Endothelial cell of umbilical vein (primary cell): Measurements from ENCODE around the gene DCAF7. TPM values are rescaled to one million over a fixed set of nuclear protein-coding genes. Genes with fewer than 3 reads are reported as not detected.

Experiments used
- BruUV-seq: library from RNA; stranded (reverse); fragments of 400-500 nt; replicated peaks from 2 replicates; lab custom pipeline; 2021; lab: Mats Ljungman, UMichigan
- CTCF ChIA-PET: fragments of 300-600, 350-600 bp; sonication (Branson Sonifier 250); formaldehyde crosslinking; loops from one replicate; lab custom pipeline; 2021; ENCODE audit warnings: antibody characterized with exemption, inconsistent platforms; lab: Charles Lee
- POLR2A ChIA-PET: fragments of 300-600, 350-600 bp; sonication (Branson Sonifier 250); formaldehyde crosslinking; loops from one replicate; lab custom pipeline; 2021; ENCODE audit warnings: antibody characterized with exemption, inconsistent platforms; lab: Charles Lee
- DNase-seq: peaks from one replicate; pipeline ENCODE4 v3.0.0-alpha.2; 2011; ENCODE audit warnings: low read depth, low spot score
- FAIRE-seq: peaks from 2 replicates; lab custom pipeline; 2011; peaks lifted over from hg19 to GRCh38; lab: Jason Lieb, UNC
- H2AFZ ChIP-seq: 2 replicates; pipeline ENCODE4 v1.6.0; 2012; ENCODE audit warnings: low read depth, low read length, control low read depth, inconsistent platforms
- H3K27ac ChIP-seq: 2 replicates; pipeline ENCODE4 v1.5.1; 2011; ENCODE audit warnings: low read depth, mild to moderate bottlenecking, control low read depth, low read length, moderate library complexity; ENCODE audit not compliant: insufficient read depth
- H3K27me3 ChIP-seq, 2 experiments: 2 replicates each; pipeline versions ENCODE4 v1.6.0 to v1.6.1; 2011; ENCODE audit warnings: low read length in 2 of 2, mixed read lengths in 1 of 2; ENCODE audit not compliant: control insufficient read depth in 2 of 2, insufficient read depth in 2 of 2
- H3K36me3 ChIP-seq, 2 experiments: 2 replicates in 1 of 2; 3 replicates in 1 of 2; pipeline ENCODE4 v1.5.1; 2011; ENCODE audit warnings: low read length in 2 of 2, mild to moderate bottlenecking in 1 of 2, moderate library complexity in 1 of 2; ENCODE audit not compliant: control insufficient read depth in 2 of 2, insufficient read depth in 2 of 2; ENCODE audit errors: extremely low read depth in 1 of 2
- H3K4me1 ChIP-seq: 3 replicates; pipeline ENCODE4 v1.5.1; 2011; ENCODE audit warnings: mild to moderate bottlenecking, low read length; ENCODE audit not compliant: control insufficient read depth, insufficient read depth; ENCODE audit errors: extremely low read depth
- H3K4me2 ChIP-seq: 2 replicates; pipeline ENCODE4 v1.6.1; 2011; ENCODE audit warnings: low read length, control low read depth, mixed read lengths; ENCODE audit not compliant: insufficient read depth
- H3K4me3 ChIP-seq, 3 experiments: fragments of 200-600 bp in 1 of 3; sonication (generic), shearing (Covaris generic) in 1 of 3; replicated peaks in 1 of 3; 2 replicates each; pipeline ENCODE4 v1.5.1; 2011 to 2016; ENCODE audit warnings: control low read depth in 3 of 3, low read length in 3 of 3, mild to moderate bottlenecking in 2 of 3, inconsistent platforms in 1 of 3, low read depth in 1 of 3, moderate library complexity in 1 of 3; ENCODE audit not compliant: insufficient read depth in 1 of 3
- H3K79me2 ChIP-seq: 2 replicates; pipeline ENCODE4 v1.6.0; 2012; ENCODE audit warnings: low read length, inconsistent platforms; ENCODE audit not compliant: control insufficient read depth, insufficient read depth
- H3K9ac ChIP-seq: replicated peaks from 2 replicates; pipeline ENCODE3; 2011; ENCODE audit warnings: low read length, control low read depth; ENCODE audit not compliant: insufficient read depth; ENCODE audit errors: extremely low read depth
- H3K9me1 ChIP-seq: replicated peaks from 3 replicates; pipeline ENCODE4 v1.6.0; 2011; ENCODE audit warnings: mild to moderate bottlenecking, low read length; ENCODE audit not compliant: control insufficient read depth, insufficient read depth; ENCODE audit errors: extremely low read depth
- H3K9me3 ChIP-seq: replicated peaks from 2 replicates; pipeline ENCODE4 v1.5.1; 2012; ENCODE audit warnings: low read length, inconsistent platforms; ENCODE audit not compliant: control insufficient read depth, insufficient read depth
- H4K20me1 ChIP-seq: replicated peaks from 2 replicates; pipeline ENCODE3; 2011; ENCODE audit warnings: mild to moderate bottlenecking, low read length; ENCODE audit not compliant: control insufficient read depth, insufficient read depth; ENCODE audit errors: extremely low read depth
- EZH2 ChIP-seq: IDR thresholded peaks from 2 replicates; pipeline ENCODE4 v1.6.1; 2012; ENCODE audit warnings: borderline replicate concordance, low read depth, mild to moderate bottlenecking, moderate library complexity, low read length, inconsistent platforms; ENCODE audit not compliant: severe bottlenecking
- FOS ChIP-seq: IDR thresholded peaks from 2 replicates; pipeline ENCODE4 v1.6.1; 2011; ENCODE audit warnings: mild to moderate bottlenecking, low read length, moderate library complexity, borderline replicate concordance; ENCODE audit not compliant: insufficient read depth
- GATA2 ChIP-seq: IDR thresholded peaks from 2 replicates; pipeline ENCODE4 v1.7.0; 2011; ENCODE audit warnings: low read depth, mild to moderate bottlenecking, moderate library complexity, mixed read lengths, low read length; ENCODE audit not compliant: insufficient read length, insufficient read depth
- JUN ChIP-seq: IDR thresholded peaks from 2 replicates; pipeline ENCODE4 v1.6.1; 2011; ENCODE audit warnings: borderline replicate concordance, low read depth; ENCODE audit not compliant: insufficient read length, insufficient read depth
- MYC ChIP-seq: IDR thresholded peaks from one replicate; pipeline ENCODE4 v1.6.1; 2011; ENCODE audit warnings: mild to moderate bottlenecking, low read depth, low read length
- POLR2A ChIP-seq: IDR thresholded peaks from 2 replicates; pipeline ENCODE4 v1.6.1; 2012; ENCODE audit warnings: low read depth, mild to moderate bottlenecking, control low read depth, low read length
- POLR2AphosphoS5 ChIP-seq: IDR thresholded peaks from 2 replicates; pipeline ENCODE4 v1.6.1; 2012; ENCODE audit warnings: low read depth, mild to moderate bottlenecking, control low read depth, low read length, moderate library complexity; ENCODE audit not compliant: insufficient read depth
- dilution Hi-C: fragments of 300-500 bp; cut with MboI; formaldehyde crosslinking; loops from one replicate; pipeline ENCODE4 v1.15.0; 2019; ENCODE audit warnings: low sequenced_read_pairs; ENCODE audit not compliant: extremely low pct_ligation_motif_present
- intact Hi-C: fragments of 100-400 bp; cut with micrococcal nuclease; formaldehyde crosslinking; loops from one replicate; pipeline ENCODE4 v1.10.0; 2022
- polyA plus RNA-seq, 4 experiments: library from polyadenylated mRNA; depleted of rRNA in 3 of 4; stranded (reverse) in 3 of 4; unstranded in 1 of 4; fragments of >200 nt; gene quantifications; 2 replicates each; pipeline versions ENCODE4 v1.2.1 to v1.2.3, GENCODE V29; 2011 to 2012; ENCODE audit warnings: missing spikeins in 1 of 4
- total RNA-seq: library from RNA; stranded (reverse); gene quantifications from 2 replicates; pipeline ENCODE4 v1.2.3, GENCODE V29; 2021
- TF ChIP-seq, protein P1 (sequence below), 2 donors: IDR thresholded peaks; 1 replicate in 1 of 2; 2 replicates in 1 of 2; pipeline ENCODE4 v1.5.1; 2011; ENCODE audit warnings: low read length in 2 of 2, mild to moderate bottlenecking in 2 of 2, moderate library complexity in 2 of 2, control low read depth in 1 of 2, inconsistent platforms in 1 of 2, low read depth in 1 of 2; ENCODE audit not compliant: insufficient read depth in 1 of 2; ENCODE audit errors: extremely low read depth in 1 of 2
- TF ChIP-seq, protein P2 (sequence below): IDR thresholded peaks from 2 replicates; pipeline ENCODE4 v1.6.1; 2011; ENCODE audit not compliant: insufficient read depth, insufficient read length

The DCAF7 gene
- total and polyA plus RNA-seq, 2 donors (not counting 3 experiments of a cell fraction or from before 2014, with no cell fraction given): 82.8 to 100 TPM

DNA sequence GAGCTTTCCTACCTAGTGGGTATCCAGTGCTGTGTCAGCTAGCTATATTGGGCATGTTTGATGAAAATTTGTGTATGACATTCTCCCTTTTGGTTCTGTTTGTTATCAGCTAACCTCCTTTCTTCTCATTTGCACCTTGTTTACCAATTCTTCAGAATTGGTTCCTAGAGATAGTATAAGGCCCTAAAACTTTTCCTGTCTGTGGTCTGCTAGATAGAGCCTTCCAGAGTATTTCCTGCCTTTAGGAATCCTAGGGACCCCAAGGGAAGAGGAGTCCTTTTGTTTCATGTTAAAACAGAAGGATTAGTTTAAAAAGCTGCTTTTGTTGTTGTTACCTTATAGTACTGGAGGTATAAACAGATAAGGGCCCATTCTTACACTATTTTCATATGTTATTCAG lies 83.5 kb downstream of the DCAF7 start:
- CTCF ChIA-PET: interaction anchor here (0.7 to 3.1 kb wide), 9 partner anchors 9 to 208 kb away, joined by 3 to 13 read pairs (median 5); partner anchors contain the start of gene MAP3K3

More for the DNA sequence above, 83.5 kb downstream of the DCAF7 start:
- Histone ChIP-seq H3K9me3 (no peaks in the 10 kb centered on the region), H3K27me3 (no peaks in the 10 kb centered on the region), H3K4me1 (peaks cover 36% of the 10 kb centered on the region), H3K4me3 (peak overlapping the region in 1 of 3 experiments; percentile 60), H3K4me2 (peak overlapping the region; percentile 91), H3K36me3 (peaks cover 13 to 24% of the 10 kb centered on the region in 2 experiments), H3K79me2 (peaks cover 56% of the 10 kb centered on the region), H3K9me1 (no peaks in the 10 kb centered on the region), H3K9ac (peak overlapping the region; percentile 66), H4K20me1 (no peaks in the 10 kb centered on the region), H3K27ac (peak overlapping the region; percentile 79), H2AFZ (no peak overlapping the region)
- intact Hi-C loops: loop anchor here (1.0 kb wide), 2 partner anchors 11 to 43 kb away; partner anchors contain the start of gene MAP3K3
- no TSS peak for BruUV-seq
- dilution Hi-C loops: no loop called here
- no peak for DNase-seq
- TF ChIP-seq, protein P1, sequence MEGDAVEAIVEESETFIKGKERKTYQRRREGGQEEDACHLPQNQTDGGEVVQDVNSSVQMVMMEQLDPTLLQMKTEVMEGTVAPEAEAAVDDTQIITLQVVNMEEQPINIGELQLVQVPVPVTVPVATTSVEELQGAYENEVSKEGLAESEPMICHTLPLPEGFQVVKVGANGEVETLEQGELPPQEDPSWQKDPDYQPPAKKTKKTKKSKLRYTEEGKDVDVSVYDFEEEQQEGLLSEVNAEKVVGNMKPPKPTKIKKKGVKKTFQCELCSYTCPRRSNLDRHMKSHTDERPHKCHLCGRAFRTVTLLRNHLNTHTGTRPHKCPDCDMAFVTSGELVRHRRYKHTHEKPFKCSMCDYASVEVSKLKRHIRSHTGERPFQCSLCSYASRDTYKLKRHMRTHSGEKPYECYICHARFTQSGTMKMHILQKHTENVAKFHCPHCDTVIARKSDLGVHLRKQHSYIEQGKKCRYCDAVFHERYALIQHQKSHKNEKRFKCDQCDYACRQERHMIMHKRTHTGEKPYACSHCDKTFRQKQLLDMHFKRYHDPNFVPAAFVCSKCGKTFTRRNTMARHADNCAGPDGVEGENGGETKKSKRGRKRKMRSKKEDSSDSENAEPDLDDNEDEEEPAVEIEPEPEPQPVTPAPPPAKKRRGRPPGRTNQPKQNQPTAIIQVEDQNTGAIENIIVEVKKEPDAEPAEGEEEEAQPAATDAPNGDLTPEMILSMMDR (IDR thresholded peaks at IDR 0.05; ENCODE audit: extremely low read depth in 1 of 2, insufficient read depth in 1 of 2, low read depth in 1 of 2, low read length in 2 of 2): no peak
- TF ChIP-seq GATA2: no peak
- TF ChIP-seq JUN: no peak
- TF ChIP-seq POLR2AphosphoS5: no peak
- TF ChIP-seq EZH2: no peak
- no peak for TF ChIP-seq POLR2A
- no peak for TF ChIP-seq MYC
- TF ChIP-seq, protein P2, sequence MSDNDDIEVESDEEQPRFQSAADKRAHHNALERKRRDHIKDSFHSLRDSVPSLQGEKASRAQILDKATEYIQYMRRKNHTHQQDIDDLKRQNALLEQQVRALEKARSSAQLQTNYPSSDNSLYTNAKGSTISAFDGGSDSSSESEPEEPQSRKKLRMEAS: no peak
- TF ChIP-seq FOS: no peak
- FAIRE-seq: no peak
- POLR2A ChIA-PET: interaction anchor here (1.3 kb wide), 1 partner anchor 10 kb away, joined by 4 read pairs; no protein-coding TSS in a partner anchor
